ENCODE measurements around the gene STX11.

- no peak for TF ChIP-seq CHD2 (IDR thresholded peaks at IDR 0.05; ENCODE audit: low read length, partially characterized antibody)
- no peak for TF ChIP-seq CEBPB (IDR thresholded peaks at IDR 0.05)
- no peak for TF ChIP-seq POLR2A (IDR thresholded peaks at IDR 0.05; ENCODE audit: low read length)
- no peak for TF ChIP-seq MAFK (IDR thresholded peaks at IDR 0.05; ENCODE audit: partially characterized antibody)
- TF ChIP-seq KDM1A (IDR thresholded peaks at IDR 0.05; ENCODE audit: low read depth) = no peak
- TF ChIP-seq RARB (CRISPR knock-in tag; IDR thresholded peaks at IDR 0.05) = no peak
- no peak for TF ChIP-seq POLR2AphosphoS2 (conservative IDR thresholded peaks at IDR 0.05; ENCODE audit: low read length)
- TF ChIP-seq USF2 (IDR thresholded peaks at IDR 0.05) = no peak
- no peak for TF ChIP-seq MAX (IDR thresholded peaks at IDR 0.05)
- no peak for TF ChIP-seq RAD21 (conservative IDR thresholded peaks at IDR 0.05 in 1 of 2, IDR thresholded peaks at IDR 0.05 in 1 of 2)
- TF ChIP-seq CTCF (IDR thresholded peaks at IDR 0.05) = no peak
- no peak for TF ChIP-seq FOSB (CRISPR knock-in tag; IDR thresholded peaks at IDR 0.05)
- TF ChIP-seq EP300 (IDR thresholded peaks at IDR 0.05) = no peak
These were observed 4.8 kb upstream of the STX11 start for GRCh38 chr6:144145541-144145940.

Measured in A549 (cell line).